GM12891 (cell line): Measurements from ENCODE around the gene AP4E1.

ENCODE experiments used
- DNase-seq: peaks from one replicate; pipeline ENCODE4 v3.0.0; 2011; ENCODE audit warnings: low spot score; ENCODE audit not compliant: insufficient read length
- FAIRE-seq: peaks from 2 replicates; lab custom pipeline; 2011; peaks lifted over from hg19 to GRCh38; lab: Jason Lieb, UNC
- PAX5 ChIP-seq: IDR thresholded peaks from 2 replicates; pipeline ENCODE4 v1.6.1; 2011; ENCODE audit warnings: low read length, moderate library complexity, mild to moderate bottlenecking; ENCODE audit not compliant: insufficient read depth, severe bottlenecking
- POLR2A ChIP-seq: IDR thresholded peaks from 2 replicates; pipeline ENCODE4 v1.6.1; 2011; ENCODE audit warnings: low read depth, low read length, control low read depth
- POLR2AphosphoS5 ChIP-seq: IDR thresholded peaks from 2 replicates; pipeline ENCODE4 v1.6.1; 2011; ENCODE audit warnings: low read depth, low read length, control low read depth
- POU2F2 ChIP-seq: IDR thresholded peaks from 2 replicates; pipeline ENCODE4 v1.6.1; 2011; ENCODE audit warnings: low read depth, mild to moderate bottlenecking, control low read depth, low read length, moderate library complexity
- SPI1 ChIP-seq: IDR thresholded peaks from 2 replicates; pipeline ENCODE4 v1.6.1; 2011; ENCODE audit warnings: low read depth, low read length, control low read depth
- TAF1 ChIP-seq: IDR thresholded peaks from 2 replicates; pipeline ENCODE4 v1.6.1; 2011; ENCODE audit warnings: low read depth, low read length, control low read depth

AP4E1 gene

DNA sequence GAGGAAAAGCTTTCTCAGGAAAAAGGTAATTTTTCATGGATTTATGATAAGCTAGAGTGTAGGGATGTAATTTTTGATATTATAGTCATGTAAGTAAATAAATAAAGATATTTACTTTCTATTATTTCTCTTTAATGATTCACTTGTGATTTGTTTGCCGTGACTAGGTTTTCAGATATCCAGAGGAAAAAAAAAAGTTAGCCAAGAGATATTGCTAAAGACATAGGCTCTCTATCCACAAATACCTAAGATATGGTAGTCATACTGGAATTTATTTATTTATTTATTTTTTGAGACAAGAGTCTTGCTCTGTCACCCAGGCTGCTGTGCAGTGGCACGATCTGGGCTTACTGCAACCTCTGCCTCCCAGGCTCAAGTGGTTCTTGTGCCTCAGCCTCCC is 59.9 kb downstream of the AP4E1 start:
- FAIRE-seq (no peak), DNase-seq (no peak)
- TF ChIP-seq POU2F2 (no peak), TAF1 (no peak), POLR2AphosphoS5 (no peak), PAX5 (no peak), SPI1 (no peak), POLR2A (no peak)

DNA sequence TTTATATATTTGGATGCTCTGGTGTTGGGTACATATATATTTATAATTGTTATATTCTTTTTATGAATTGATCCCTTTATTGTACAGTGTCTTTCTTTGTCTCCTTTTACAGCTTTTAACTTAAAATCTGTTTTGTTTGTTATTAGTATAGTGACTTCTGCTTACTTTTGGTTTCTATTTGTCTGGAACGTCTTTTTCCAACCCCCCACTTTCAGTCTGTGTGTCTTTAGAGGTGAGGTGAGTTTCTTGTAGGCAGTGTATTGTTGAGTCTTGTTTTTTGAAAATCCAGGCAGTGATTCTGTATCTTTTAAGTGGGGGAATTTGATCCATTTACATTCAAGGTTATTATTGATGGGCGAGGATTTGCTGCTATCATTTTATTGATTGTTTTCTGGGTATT is 62.0 kb downstream of the AP4E1 start:
- TF ChIP-seq TAF1 = no peak
- no peak for TF ChIP-seq POLR2A
- TF ChIP-seq PAX5 = no peak
- no peak for TF ChIP-seq SPI1
- TF ChIP-seq POU2F2 = no peak
- no peak for TF ChIP-seq POLR2AphosphoS5
- no peak for DNase-seq
- FAIRE-seq = no peak

DNA sequence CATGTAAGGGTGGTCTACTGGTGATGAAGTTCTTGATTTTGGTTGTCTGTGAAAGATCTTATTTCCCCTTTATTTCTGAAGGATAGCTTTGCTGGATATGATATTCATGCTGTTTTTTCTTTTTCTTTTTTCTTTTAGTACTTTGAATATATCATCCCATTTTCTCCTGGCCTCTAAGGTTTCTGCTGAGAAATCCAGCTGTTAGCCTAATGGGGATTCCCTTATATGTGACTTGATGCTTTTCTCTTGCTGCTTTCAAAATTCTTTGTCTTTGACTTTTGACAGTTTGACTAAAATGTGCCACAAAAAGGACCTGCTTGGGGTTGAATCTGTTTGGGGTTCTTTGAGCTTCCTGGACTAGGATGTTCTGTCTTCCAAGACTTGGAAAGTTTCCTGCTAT is 62.6 kb downstream of the AP4E1 start:
- FAIRE-seq = no peak
- DNase-seq = no peak
- TF ChIP-seq POLR2A = no peak
- no peak for TF ChIP-seq SPI1
- TF ChIP-seq POLR2AphosphoS5 = no peak
- no peak for TF ChIP-seq TAF1

DNA sequence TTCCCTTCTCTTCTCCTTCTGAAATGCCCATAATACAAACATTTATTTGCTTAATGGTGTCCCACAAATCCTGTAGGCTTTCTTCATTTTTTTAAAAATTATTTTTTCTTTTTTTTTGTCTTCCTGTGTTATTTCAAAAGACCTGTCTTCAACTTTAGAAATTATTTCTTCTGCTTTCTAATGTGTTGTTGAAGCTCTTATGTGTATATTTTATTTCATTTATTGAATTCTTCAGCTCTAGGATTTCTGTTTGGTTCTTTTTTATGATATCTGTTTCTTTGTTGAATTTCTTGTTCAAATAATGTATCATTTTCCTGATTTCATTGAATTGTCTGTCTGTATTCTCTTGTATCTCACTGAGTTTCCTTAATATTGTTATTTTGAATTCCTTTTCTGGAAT is 63.1 kb downstream of the AP4E1 start:
- no peak for FAIRE-seq
- TF ChIP-seq POLR2A = no peak
- no peak for TF ChIP-seq TAF1
- DNase-seq = no peak

DNA sequence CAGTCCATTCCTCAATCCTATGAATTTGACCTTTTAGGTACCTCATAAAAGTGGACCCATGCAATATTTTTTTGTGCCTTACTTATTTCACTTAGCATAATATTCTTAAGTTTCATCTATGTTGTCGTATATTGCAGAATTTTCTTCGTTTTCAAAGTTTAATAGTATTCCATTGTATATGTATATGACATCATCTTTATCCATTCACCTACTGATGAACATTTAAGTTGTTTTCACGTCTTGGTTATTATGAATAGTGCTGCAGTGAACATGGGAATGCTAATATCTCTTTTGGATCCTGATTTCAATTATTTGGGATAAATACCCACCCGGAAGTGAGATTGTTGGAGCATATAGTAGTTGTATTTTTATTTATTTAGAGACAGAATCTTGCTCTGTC is 65.1 kb downstream of the AP4E1 start:
- DNase-seq (no peak), FAIRE-seq (no peak)
- TF ChIP-seq POU2F2 (no peak), POLR2A (no peak), SPI1 (no peak), PAX5 (no peak)

DNA sequence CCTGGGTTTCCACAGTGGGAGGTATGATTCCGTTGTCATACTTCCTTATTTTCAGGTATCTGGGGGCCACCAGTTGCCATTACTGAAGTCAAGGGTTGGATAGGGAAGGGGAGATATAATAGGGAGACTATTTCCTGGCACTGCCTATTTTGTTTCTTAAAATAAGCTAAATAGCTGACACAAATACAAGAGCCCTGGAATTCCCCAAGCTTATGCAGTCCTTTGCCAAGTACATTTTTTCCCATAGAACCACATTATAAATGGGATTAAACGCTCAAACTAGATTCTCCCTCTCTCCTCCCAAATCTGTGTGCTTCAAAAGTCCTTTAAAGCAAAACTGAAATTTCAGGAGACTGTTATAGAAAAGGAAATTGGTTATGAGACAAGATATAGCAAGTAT is 68.7 kb downstream of the AP4E1 start:
- TF ChIP-seq SPI1 (no peak), POLR2AphosphoS5 (no peak), TAF1 (no peak), PAX5 (no peak), POLR2A (no peak), POU2F2 (no peak)
- no peak for FAIRE-seq
- DNase-seq = no peak

DNA sequence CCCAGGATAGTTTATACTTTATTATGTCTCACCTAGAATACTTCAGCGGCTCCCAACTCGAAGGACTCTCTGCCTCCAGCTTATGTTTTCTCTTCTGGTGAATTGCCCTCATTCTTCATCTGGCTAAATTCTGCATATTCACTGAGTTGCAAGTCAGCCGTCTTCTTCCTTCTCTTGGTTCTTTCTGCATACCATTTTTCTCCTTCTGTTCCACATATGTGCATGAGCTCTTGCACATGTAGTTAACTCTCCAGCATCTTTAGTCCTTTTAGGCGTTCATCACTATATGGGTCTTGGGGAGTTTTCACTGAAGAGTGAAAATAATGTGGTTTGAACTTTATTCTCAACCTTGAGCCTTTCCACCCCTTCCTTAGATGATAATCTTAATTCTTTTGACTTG is 70.1 kb downstream of the AP4E1 start:
- TF ChIP-seq SPI1 = no peak
- TF ChIP-seq PAX5 = no peak
- DNase-seq (no peak), FAIRE-seq (no peak)

DNA sequence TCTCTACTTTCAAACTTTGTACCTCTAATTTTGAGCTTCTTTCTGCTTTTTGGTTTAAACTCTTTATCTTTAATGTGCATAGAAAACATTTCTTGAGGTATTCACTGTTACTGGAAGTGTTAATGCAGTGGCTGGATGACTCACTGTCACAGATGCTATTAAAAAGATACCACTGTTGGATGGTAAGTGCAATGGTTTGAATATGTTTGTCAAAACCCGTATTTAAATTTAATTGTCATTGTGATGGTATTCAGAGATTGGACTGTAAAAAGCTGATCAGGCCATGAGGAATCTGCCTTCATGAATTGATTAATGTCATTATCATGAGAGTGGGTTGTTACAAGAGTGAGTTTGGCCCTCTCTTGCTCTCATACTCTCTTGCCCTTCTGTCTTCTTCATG is 70.6 kb downstream of the AP4E1 start:
- no peak for DNase-seq
- FAIRE-seq = no peak
- no peak for TF ChIP-seq POLR2A
- no peak for TF ChIP-seq PAX5
- no peak for TF ChIP-seq SPI1
- no peak for TF ChIP-seq POLR2AphosphoS5
- TF ChIP-seq POU2F2 = no peak
- TF ChIP-seq TAF1 = no peak

DNA sequence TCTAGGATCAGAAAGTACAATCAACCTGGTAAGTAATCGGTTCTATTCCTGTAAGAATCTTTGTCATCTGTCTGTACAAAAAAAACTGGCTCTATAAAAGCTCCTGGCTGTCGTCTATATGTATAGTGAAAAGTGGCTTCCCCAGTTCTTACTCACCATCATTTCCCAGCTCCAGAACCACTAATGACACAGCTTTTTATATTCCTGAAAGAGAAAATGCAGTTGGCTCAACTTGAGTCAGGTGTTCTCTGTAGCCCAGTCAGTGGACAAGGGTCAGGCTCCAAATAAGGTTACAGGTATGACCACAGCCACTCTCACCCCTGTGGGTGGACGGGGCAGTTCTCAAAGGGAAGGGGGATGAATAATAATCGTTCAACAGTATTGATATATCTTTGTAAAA is 85.1 kb downstream of the AP4E1 start:
- DNase-seq (no peak), FAIRE-seq (no peak)
- TF ChIP-seq TAF1 = no peak
- no peak for TF ChIP-seq PAX5
- TF ChIP-seq POLR2AphosphoS5 = no peak
- no peak for TF ChIP-seq POLR2A
- no peak for TF ChIP-seq SPI1
- TF ChIP-seq POU2F2 = no peak

DNA sequence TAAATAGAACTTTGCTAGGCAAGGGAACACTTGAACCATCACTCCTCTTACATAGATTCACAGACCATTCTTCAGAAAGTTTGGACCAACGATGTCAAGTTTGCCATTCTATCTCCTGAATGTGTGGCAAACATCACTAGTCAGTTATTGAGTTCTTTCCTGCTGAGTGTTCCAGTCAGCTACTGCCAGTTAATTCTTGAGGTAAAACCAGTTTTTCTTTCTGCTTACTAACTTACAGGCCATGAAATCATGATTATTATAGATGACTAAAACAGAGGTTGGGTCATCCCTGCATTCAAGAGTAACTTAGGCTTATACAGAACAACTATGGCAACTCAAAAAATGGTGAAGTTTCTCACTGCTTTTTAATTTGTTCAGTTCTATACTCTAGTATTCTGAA is 88.2 kb downstream of the AP4E1 start:
- no peak for DNase-seq
- TF ChIP-seq TAF1 (no peak), POLR2A (no peak), PAX5 (no peak), SPI1 (no peak), POLR2AphosphoS5 (no peak), POU2F2 (no peak)
- no peak for FAIRE-seq

DNA sequence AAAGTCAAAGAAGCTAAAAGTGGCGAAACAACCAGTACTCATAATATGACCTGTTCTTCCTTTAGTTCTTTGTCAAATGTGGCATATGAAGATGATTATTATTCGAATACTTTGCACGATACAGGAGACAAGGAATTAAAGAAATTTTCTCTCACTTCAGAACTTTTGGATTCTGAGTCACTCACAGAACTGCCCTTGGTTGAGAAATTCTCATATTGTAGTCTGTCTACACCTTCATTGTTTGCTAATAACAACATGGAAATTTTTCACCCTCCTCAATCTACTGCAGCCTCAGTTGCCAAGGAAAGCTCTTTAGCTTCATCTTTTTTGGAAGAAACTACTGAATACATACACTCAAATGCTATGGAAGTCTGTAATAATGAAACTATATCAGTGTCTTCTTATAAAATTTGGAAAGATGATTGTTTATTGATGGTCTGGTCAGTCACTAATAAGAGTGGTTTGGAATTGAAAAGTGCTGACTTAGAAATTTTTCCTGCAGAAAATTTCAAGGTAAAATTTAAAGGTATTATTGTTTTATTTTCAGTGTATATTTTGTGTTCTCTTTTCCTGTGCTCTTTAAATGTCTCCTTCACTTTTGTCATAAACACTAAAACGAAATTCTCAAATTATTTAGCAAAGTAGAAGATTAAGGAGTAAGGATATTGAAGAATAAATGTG is 89.0 kb downstream of the AP4E1 start:
- no peak for DNase-seq
- FAIRE-seq = no peak
- TF ChIP-seq POU2F2 (no peak), PAX5 (no peak), POLR2A (no peak), POLR2AphosphoS5 (no peak), SPI1 (no peak), TAF1 (no peak)
